IMR-90 (cell line): ENCODE results near the gene PHC1. TPM values are rescaled to one million over a fixed set of nuclear protein-coding genes. Genes with fewer than 3 reads are reported as not detected.

Source experiments
- ATAC-seq: fragments of 200-7000 bp; cut with Tn5 transposase; 2 replicates; pipeline ENCODE4 v1.9.1; 2020; ENCODE audit warnings: low read depth, mild to moderate bottlenecking, moderate library complexity
- BruUV-seq: library from RNA; stranded (reverse); fragments of 400-500 nt; replicated peaks from 2 replicates; lab custom pipeline; 2021; lab: Mats Ljungman, UMichigan
- CTCF ChIA-PET: fragments of 300-600 bp; formaldehyde crosslinking; extraction: SDS; loops from one replicate; lab custom pipeline; 2021; ENCODE audit warnings: antibody characterized with exemption; lab: Yijun Ruan, JAX
- POLR2A ChIA-PET: fragments of 300-600 bp; sonication (Branson Sonifier 250); formaldehyde crosslinking; loops from one replicate; lab custom pipeline; 2022; ENCODE audit warnings: antibody characterized with exemption; ENCODE audit not compliant: unreplicated experiment; lab: Charles Lee
- DNase-seq: peaks from one replicate; pipeline ENCODE4 v3.0.0; 2013
- H2AFZ ChIP-seq: replicated peaks from 2 replicates; pipeline ENCODE3; 2013; ENCODE audit warnings: low read length, mild to moderate bottlenecking; ENCODE audit not compliant: poor library complexity
- H2AK5ac ChIP-seq: 2 replicates; pipeline ENCODE4 v1.6.1; 2013; ENCODE audit warnings: low read depth, low read length, inconsistent platforms
- H2AK9ac ChIP-seq: replicated peaks from 2 replicates; pipeline ENCODE3; 2013; ENCODE audit warnings: mild to moderate bottlenecking, low read depth, low read length, moderate library complexity; ENCODE audit not compliant: poor library complexity
- H2BK120ac ChIP-seq: 2 replicates; pipeline ENCODE4 v1.6.1; 2013; ENCODE audit warnings: low read depth, low read length, inconsistent platforms
- H2BK15ac ChIP-seq: 3 replicates; pipeline ENCODE4 v1.6.1; 2013; ENCODE audit warnings: low read depth, low read length, inconsistent platforms
- H2BK20ac ChIP-seq: 2 replicates; pipeline ENCODE4 v1.6.1; 2013; ENCODE audit warnings: low read depth, mild to moderate bottlenecking, inconsistent platforms, low read length, moderate library complexity
- H2BK5ac ChIP-seq: 2 replicates; pipeline ENCODE4 v1.6.1; 2013; ENCODE audit warnings: mild to moderate bottlenecking, low read depth, low read length, inconsistent platforms; ENCODE audit not compliant: poor library complexity, severe bottlenecking
- H3K14ac ChIP-seq: replicated peaks from 2 replicates; pipeline ENCODE4 v1.6.1; 2013; ENCODE audit warnings: low read depth, low read length, inconsistent platforms
- H3K18ac ChIP-seq: 2 replicates; pipeline ENCODE4 v1.6.1; 2013; ENCODE audit warnings: low read depth, low read length, control low read depth
- H3K23ac ChIP-seq: 2 replicates; pipeline ENCODE4 v1.6.1; 2013; ENCODE audit warnings: low read depth, low read length, inconsistent platforms
- H3K27ac ChIP-seq: 2 replicates; pipeline ENCODE4 v1.5.1; 2013; ENCODE audit warnings: mild to moderate bottlenecking, control low read depth, low read length; ENCODE audit not compliant: insufficient read depth
- H3K27me3 ChIP-seq: 2 replicates; pipeline ENCODE4 v1.6.1; 2013; ENCODE audit warnings: low read length; ENCODE audit not compliant: control insufficient read depth, insufficient read depth
- H3K36me3 ChIP-seq: 2 replicates; pipeline ENCODE4 v1.6.1; 2013; ENCODE audit warnings: low read length, mixed read lengths; ENCODE audit not compliant: control insufficient read depth, insufficient read depth
- H3K4ac ChIP-seq: 2 replicates; pipeline ENCODE4 v1.6.1; 2013; ENCODE audit warnings: low read depth, low read length, inconsistent platforms
- H3K4me1 ChIP-seq: 2 replicates; pipeline ENCODE4 v1.6.1; 2013; ENCODE audit warnings: low read length, mixed read lengths; ENCODE audit not compliant: control insufficient read depth, insufficient read depth
- H3K4me2 ChIP-seq: 2 replicates; pipeline ENCODE4 v1.6.1; 2013; ENCODE audit warnings: low read depth, mild to moderate bottlenecking, control low read depth, low read length, moderate library complexity
- H3K4me3 ChIP-seq: 2 replicates; pipeline ENCODE4 v1.5.1; 2013; ENCODE audit warnings: low read depth, mild to moderate bottlenecking, control low read depth, low read length, moderate library complexity; ENCODE audit not compliant: insufficient read depth
- H3K56ac ChIP-seq: 2 replicates; pipeline ENCODE4 v1.6.1; 2013; ENCODE audit warnings: low read length, inconsistent platforms; ENCODE audit not compliant: insufficient read depth; ENCODE audit errors: extremely low read depth
- H3K79me1 ChIP-seq, 2 experiments: 2 replicates each; pipeline ENCODE4 v1.6.1; 2013; ENCODE audit warnings: low read length in 2 of 2, inconsistent platforms in 1 of 2, low read depth in 1 of 2
- H3K9ac ChIP-seq: 2 replicates; pipeline ENCODE4 v1.6.1; 2013; ENCODE audit warnings: low read depth, low read length, control low read depth
- H3K9me1 ChIP-seq: 2 replicates; pipeline ENCODE4 v1.6.1; 2013; ENCODE audit warnings: low read length, inconsistent platforms; ENCODE audit not compliant: insufficient read depth
- H3K9me3 ChIP-seq: 2 replicates; pipeline ENCODE4 v1.6.1; 2013; ENCODE audit warnings: low read length; ENCODE audit not compliant: control insufficient read depth, insufficient read depth
- H4K20me1 ChIP-seq: 2 replicates; pipeline ENCODE4 v1.6.1; 2013; ENCODE audit warnings: low read length, inconsistent platforms; ENCODE audit not compliant: insufficient read depth
- H4K5ac ChIP-seq: 2 replicates; pipeline ENCODE4 v1.6.1; 2013; ENCODE audit warnings: mild to moderate bottlenecking, low read depth, low read length, control low read depth
- H4K8ac ChIP-seq, 2 experiments: 2 replicates each; pipeline ENCODE4 v1.6.1; 2013; ENCODE audit warnings: low read depth in 2 of 2, low read length in 2 of 2, control low read depth in 1 of 2, inconsistent platforms in 1 of 2
- H4K91ac ChIP-seq: 2 replicates; pipeline ENCODE4 v1.6.1; 2013; ENCODE audit warnings: low read depth, low read length, inconsistent platforms; ENCODE audit not compliant: insufficient read depth
- BHLHE40 ChIP-seq: fragments of 150-350 bp; IDR thresholded peaks from 2 replicates; pipeline ENCODE4 v1.6.1; 2016; ENCODE audit warnings: mild to moderate bottlenecking, low read depth, low read length
- CEBPB ChIP-seq: IDR thresholded peaks from 2 replicates; pipeline ENCODE4 v1.6.1; 2012; ENCODE audit warnings: low read depth, low read length, improper control_type of control experiment
- CHD1 ChIP-seq: IDR thresholded peaks from 2 replicates; pipeline ENCODE4 v1.6.1; 2012; ENCODE audit warnings: low read depth, low read length, improper control_type of control experiment
- FOS ChIP-seq: fragments of 150-350 bp; IDR thresholded peaks from 2 replicates; pipeline ENCODE4 v1.6.1; 2016; ENCODE audit warnings: low read depth, low read length
- MAFK ChIP-seq: IDR thresholded peaks from 2 replicates; pipeline ENCODE4 v1.6.1; 2012; ENCODE audit warnings: low read depth, low read length, improper control_type of control experiment
- MAZ ChIP-seq: IDR thresholded peaks from 2 replicates; pipeline ENCODE4 v1.6.1; 2012; ENCODE audit warnings: low read depth, mild to moderate bottlenecking, low read length, improper control_type of control experiment, moderate library complexity, borderline replicate concordance
- MXI1 ChIP-seq: IDR thresholded peaks from 2 replicates; pipeline ENCODE4 v1.6.1; 2012; ENCODE audit warnings: low read depth, mild to moderate bottlenecking, low read length, moderate library complexity, borderline replicate concordance
- NFE2L2 ChIP-seq: fragments of 150-350 bp; IDR thresholded peaks from 2 replicates; pipeline ENCODE4 v1.6.1; 2016; ENCODE audit warnings: low read depth, mild to moderate bottlenecking, low read length
- POLR2A ChIP-seq: IDR thresholded peaks from 2 replicates; pipeline ENCODE4 v1.6.1; 2012; ENCODE audit warnings: mild to moderate bottlenecking, low read depth, low read length
- RAD21 ChIP-seq: IDR thresholded peaks from 2 replicates; pipeline ENCODE4 v1.6.1; 2012; ENCODE audit warnings: low read length, improper control_type of control experiment
- RCOR1 ChIP-seq: IDR thresholded peaks from 2 replicates; pipeline ENCODE4 v1.6.1; 2012; ENCODE audit warnings: mild to moderate bottlenecking, low read length, improper control_type of control experiment; ENCODE audit not compliant: insufficient replicate concordance
- RFX5 ChIP-seq: IDR thresholded peaks from 2 replicates; pipeline ENCODE4 v1.8.0; 2012; ENCODE audit warnings: low read depth, mild to moderate bottlenecking, low read length, moderate library complexity
- SMC3 ChIP-seq: fragments of 150-350 bp; IDR thresholded peaks from 2 replicates; pipeline ENCODE4 v1.6.1; 2016; ENCODE audit warnings: low read depth, mild to moderate bottlenecking, antibody characterized with exemption, low read length, moderate library complexity
- WGBS, 2 experiments: methylation state at CpG; one replicate each; pipeline versions ENCODE4 v1.1.5 to v1.1.7; 2013; ENCODE audit warnings: missing lambda C conversion rate in 2 of 2; ENCODE audit not compliant: insufficient read length in 1 of 2; ENCODE audit errors: extremely low coverage in 2 of 2; 5-methylcytosine and 5-hydroxymethylcytosine counted together
- dilution Hi-C: fragments of 300-500 bp; cut with HindIII; formaldehyde crosslinking; loops from one replicate; pipeline ENCODE4 v1.14.3; 2018; ENCODE audit warnings: low sequenced_read_pairs; ENCODE audit not compliant: unreplicated experiment
- in situ Hi-C: fragments of 300-500 bp; cut with MboI; formaldehyde crosslinking; loops from 3 replicates; pipeline ENCODE4 v1.14.3; 2019; ENCODE audit warnings: low sequenced_read_pairs, inconsistent platforms, mixed read lengths
- intact Hi-C: fragments of 100-400 bp; cut with micrococcal nuclease; formaldehyde crosslinking; loops from 2 replicates; pipeline ENCODE4 v1.10.0; 2022
- polyA plus RNA-seq, 3 experiments: library from polyadenylated mRNA; depleted of rRNA; stranded (reverse); fragments of >200 nt; gene quantifications; 2 replicates each; pipeline ENCODE4 v1.2.3, GENCODE V29; 2012; ENCODE audit warnings: low replicate concordance in 1 of 3
- total RNA-seq: library from RNA; depleted of rRNA; stranded (reverse); fragments of >200 nt; gene quantifications from 2 replicates; pipeline ENCODE4 v1.2.3, GENCODE V29; 2012
- TF ChIP-seq, protein P1 (sequence below): conservative IDR thresholded peaks from 2 replicates; pipeline ENCODE4 v1.5.1; 2012; ENCODE audit warnings: mild to moderate bottlenecking, low read depth, low read length, improper control_type of control experiment
- TF ChIP-seq, protein P2 (sequence below): fragments of 150-350 bp; IDR thresholded peaks from 2 replicates; pipeline ENCODE4 v1.6.1; 2016; ENCODE audit warnings: low read depth, mild to moderate bottlenecking, low read length, moderate library complexity, borderline replicate concordance
- TF ChIP-seq, protein P3 (sequence below): fragments of 150-350 bp; IDR thresholded peaks from 2 replicates; pipeline ENCODE4 v1.6.1; 2017; ENCODE audit warnings: mild to moderate bottlenecking, antibody characterized with exemption, low read length, low read depth

Gene PHC1
- total and polyA plus RNA-seq, 2 of the 4 experiments (the other 2 are of a cell fraction): 9.1 to 23.1 TPM

DNA sequence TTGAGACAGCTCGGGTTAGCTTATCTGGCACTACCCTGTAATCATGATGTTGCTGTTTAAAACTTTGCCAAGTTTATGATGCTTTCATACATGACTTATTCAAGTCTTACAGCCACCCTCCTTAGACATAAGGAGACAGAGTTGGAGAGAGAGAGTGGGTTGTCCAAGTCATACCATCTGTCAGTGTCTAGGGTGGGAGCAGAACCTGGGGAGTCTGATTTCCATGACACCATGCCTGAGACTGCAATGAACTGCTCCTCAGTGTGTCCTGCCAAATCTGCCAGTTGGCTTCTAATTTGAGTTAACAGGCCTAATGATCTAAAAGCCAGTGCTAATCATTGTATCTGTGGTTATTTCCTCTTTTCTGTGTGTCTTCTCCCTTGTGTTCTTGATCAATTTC, 43.7 kb upstream of the PHC1 start:
- H4K8ac ChIP-seq: no peak overlapping the region
- no peak overlapping the region for H2AFZ ChIP-seq
- no peak for ATAC-seq
- no peak overlapping the region for H2AK9ac ChIP-seq
- no peak overlapping the region for H3K4ac ChIP-seq
- no peak for TF ChIP-seq MAZ
- TF ChIP-seq, protein P1, sequence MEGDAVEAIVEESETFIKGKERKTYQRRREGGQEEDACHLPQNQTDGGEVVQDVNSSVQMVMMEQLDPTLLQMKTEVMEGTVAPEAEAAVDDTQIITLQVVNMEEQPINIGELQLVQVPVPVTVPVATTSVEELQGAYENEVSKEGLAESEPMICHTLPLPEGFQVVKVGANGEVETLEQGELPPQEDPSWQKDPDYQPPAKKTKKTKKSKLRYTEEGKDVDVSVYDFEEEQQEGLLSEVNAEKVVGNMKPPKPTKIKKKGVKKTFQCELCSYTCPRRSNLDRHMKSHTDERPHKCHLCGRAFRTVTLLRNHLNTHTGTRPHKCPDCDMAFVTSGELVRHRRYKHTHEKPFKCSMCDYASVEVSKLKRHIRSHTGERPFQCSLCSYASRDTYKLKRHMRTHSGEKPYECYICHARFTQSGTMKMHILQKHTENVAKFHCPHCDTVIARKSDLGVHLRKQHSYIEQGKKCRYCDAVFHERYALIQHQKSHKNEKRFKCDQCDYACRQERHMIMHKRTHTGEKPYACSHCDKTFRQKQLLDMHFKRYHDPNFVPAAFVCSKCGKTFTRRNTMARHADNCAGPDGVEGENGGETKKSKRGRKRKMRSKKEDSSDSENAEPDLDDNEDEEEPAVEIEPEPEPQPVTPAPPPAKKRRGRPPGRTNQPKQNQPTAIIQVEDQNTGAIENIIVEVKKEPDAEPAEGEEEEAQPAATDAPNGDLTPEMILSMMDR: no peak
- no peak for TF ChIP-seq BHLHE40
- no peak for TF ChIP-seq FOS
- TF ChIP-seq, protein P2, sequence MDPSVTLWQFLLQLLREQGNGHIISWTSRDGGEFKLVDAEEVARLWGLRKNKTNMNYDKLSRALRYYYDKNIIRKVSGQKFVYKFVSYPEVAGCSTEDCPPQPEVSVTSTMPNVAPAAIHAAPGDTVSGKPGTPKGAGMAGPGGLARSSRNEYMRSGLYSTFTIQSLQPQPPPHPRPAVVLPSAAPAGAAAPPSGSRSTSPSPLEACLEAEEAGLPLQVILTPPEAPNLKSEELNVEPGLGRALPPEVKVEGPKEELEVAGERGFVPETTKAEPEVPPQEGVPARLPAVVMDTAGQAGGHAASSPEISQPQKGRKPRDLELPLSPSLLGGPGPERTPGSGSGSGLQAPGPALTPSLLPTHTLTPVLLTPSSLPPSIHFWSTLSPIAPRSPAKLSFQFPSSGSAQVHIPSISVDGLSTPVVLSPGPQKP: no peak
- no peak for TF ChIP-seq MXI1
- no peak for TF ChIP-seq RFX5
- TF ChIP-seq NFE2L2: no peak
- TF ChIP-seq CHD1: no peak
- TF ChIP-seq POLR2A: no peak
- no peak for TF ChIP-seq MAFK
- TF ChIP-seq RAD21: no peak
- no peak for TF ChIP-seq SMC3
- TF ChIP-seq RCOR1: no peak
- no peak for TF ChIP-seq CEBPB
- TF ChIP-seq, protein P3, sequence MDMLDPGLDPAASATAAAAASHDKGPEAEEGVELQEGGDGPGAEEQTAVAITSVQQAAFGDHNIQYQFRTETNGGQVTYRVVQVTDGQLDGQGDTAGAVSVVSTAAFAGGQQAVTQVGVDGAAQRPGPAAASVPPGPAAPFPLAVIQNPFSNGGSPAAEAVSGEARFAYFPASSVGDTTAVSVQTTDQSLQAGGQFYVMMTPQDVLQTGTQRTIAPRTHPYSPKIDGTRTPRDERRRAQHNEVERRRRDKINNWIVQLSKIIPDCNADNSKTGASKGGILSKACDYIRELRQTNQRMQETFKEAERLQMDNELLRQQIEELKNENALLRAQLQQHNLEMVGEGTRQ: no peak
- POLR2A ChIA-PET: no interaction called here
- H3K9me1 ChIP-seq: no peaks in the 10 kb centered on the region
- H3K4me2 ChIP-seq: no peak overlapping the region
- H2BK20ac ChIP-seq: no peak overlapping the region
- no peak overlapping the region for H3K9ac ChIP-seq
- no peak overlapping the region for H3K18ac ChIP-seq
- intact Hi-C loops (no loop called here), in situ Hi-C loops (no loop called here), dilution Hi-C loops (no loop called here)
- H4K20me1 ChIP-seq: no peaks in the 10 kb centered on the region
- H3K79me1 ChIP-seq: no peaks in the 10 kb centered on the region
- H4K91ac ChIP-seq: no peak overlapping the region
- no peak overlapping the region for H2BK15ac ChIP-seq
- H3K4me3 ChIP-seq: no peak overlapping the region
- H2BK5ac ChIP-seq: no peak overlapping the region
- H3K23ac ChIP-seq: no peak overlapping the region
- H3K56ac ChIP-seq: no peak overlapping the region
- no CpG with 5 or more reads among the region's 1 CpG for WGBS, 2 experiments
- no peaks in the 10 kb centered on the region for H3K9me3 ChIP-seq
- H3K14ac ChIP-seq: no peak overlapping the region
- BruUV-seq: no TSS peak
- no peaks in the 10 kb centered on the region for H3K4me1 ChIP-seq
- H3K36me3 ChIP-seq: no peaks in the 10 kb centered on the region
- no peak overlapping the region for H3K27ac ChIP-seq
- no peak overlapping the region for H4K5ac ChIP-seq
- H2AK5ac ChIP-seq: no peak overlapping the region
- no peaks in the 10 kb centered on the region for H3K27me3 ChIP-seq
- no peak for DNase-seq
- CTCF ChIA-PET: no interaction called here
- no peak overlapping the region for H2BK120ac ChIP-seq
